ENCODE results near the gene THG1L. TPM values are rescaled to one million over a fixed set of nuclear protein-coding genes. Genes with fewer than 3 reads are reported as not detected.

THG1L gene
- total and polyA plus RNA-seq, 3 donors from 2014 or later: 11.9 to 18.1 (median 14.0) TPM

DNA sequence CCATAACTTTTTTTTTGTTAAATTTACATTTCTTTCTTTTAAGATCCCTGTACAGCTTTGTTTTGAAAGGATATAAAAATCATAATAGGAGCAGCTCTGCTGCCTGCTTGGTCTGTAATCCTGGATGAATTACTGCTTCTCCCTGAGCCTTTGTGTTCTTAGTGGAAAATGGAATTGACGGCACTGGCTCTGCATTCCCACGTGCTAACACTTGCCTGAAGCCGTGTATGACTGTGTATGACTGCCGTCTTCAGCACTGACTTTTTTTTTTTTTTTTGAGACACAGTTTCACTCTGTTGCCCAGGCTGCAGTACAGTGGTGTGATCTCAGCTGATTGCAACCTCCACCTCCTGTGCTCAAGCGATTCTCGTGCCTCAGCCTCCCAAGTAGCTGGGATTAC, 4.8 kb downstream of the THG1L start:
- Histone ChIP-seq H3K4me1 (no peaks in the 10 kb centered on the region), H3K9me3 (no peaks in the 10 kb centered on the region), H3K36me3 (ENCODE audit: low read depth, missing control alignments) (no peaks in the 10 kb centered on the region), H3K27ac (no peak overlapping the region), H3K27me3 (no peaks in the 10 kb centered on the region), H3K4me3 (no peak overlapping the region)
- no peak for DNase-seq
- 86 to 95% methylated on average over 6 of the region's 6 CpGs for WGBS, 2 donors
- intact Hi-C loops (cut with DNase I; ENCODE audit: low total_unique reads): no loop called here
- TF ChIP-seq POLR2A (IDR thresholded peaks at IDR 0.05): no peak
- TF ChIP-seq, protein P1, sequence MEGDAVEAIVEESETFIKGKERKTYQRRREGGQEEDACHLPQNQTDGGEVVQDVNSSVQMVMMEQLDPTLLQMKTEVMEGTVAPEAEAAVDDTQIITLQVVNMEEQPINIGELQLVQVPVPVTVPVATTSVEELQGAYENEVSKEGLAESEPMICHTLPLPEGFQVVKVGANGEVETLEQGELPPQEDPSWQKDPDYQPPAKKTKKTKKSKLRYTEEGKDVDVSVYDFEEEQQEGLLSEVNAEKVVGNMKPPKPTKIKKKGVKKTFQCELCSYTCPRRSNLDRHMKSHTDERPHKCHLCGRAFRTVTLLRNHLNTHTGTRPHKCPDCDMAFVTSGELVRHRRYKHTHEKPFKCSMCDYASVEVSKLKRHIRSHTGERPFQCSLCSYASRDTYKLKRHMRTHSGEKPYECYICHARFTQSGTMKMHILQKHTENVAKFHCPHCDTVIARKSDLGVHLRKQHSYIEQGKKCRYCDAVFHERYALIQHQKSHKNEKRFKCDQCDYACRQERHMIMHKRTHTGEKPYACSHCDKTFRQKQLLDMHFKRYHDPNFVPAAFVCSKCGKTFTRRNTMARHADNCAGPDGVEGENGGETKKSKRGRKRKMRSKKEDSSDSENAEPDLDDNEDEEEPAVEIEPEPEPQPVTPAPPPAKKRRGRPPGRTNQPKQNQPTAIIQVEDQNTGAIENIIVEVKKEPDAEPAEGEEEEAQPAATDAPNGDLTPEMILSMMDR (IDR thresholded peaks at IDR 0.05): no peak

DNA sequence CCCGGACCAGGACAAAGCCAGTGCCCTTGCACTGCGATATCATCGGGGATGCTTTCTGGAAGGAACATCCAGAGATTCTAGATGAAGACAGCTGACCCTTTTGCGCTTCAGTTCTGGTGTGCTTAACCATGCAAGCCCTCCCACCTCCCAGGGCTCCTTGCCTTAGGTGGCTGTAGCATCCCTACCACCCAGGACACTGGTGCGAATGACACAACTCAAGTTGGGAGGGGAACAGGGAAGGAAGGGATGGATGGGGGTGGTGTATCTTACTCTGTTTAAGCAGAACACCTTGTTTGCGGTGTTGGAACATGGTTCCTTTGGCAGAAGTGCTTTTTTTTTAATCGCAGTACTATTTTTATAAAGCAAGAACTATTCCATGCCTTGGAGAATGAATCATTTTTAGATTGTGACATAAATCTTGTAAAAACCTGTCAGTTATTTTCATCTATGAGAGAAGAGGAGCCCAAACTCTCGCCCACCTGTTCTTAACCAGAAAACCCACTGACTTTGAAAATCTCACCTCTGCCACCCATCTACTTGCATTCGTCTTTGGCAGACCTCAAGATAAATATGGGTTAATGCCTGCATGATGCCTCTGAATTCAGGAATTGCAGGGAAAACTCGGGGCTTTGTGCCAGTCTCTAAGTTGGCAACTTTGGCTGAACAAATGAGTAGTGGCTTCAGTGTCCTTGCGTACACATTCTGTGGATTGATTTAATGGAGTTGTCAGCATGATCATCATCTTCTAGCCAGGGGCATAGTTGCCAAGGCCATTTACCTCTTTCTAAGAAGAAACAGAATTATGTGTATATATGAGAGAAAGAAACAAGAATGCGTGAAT, 8.4 kb downstream of the THG1L start:
- no peaks in the 10 kb centered on the region for H3K36me3 ChIP-seq (ENCODE audit: low read depth, missing control alignments)
- H3K9me3 ChIP-seq: no peaks in the 10 kb centered on the region
- no peaks in the 10 kb centered on the region for H3K4me1 ChIP-seq
- no peak for DNase-seq
- intact Hi-C loops (cut with DNase I; ENCODE audit: low total_unique reads): no loop called here
- H3K27me3 ChIP-seq: no peaks in the 10 kb centered on the region
- 89 to 91% methylated on average over 12 of the region's 12 CpGs for WGBS, 2 donors
- H3K27ac ChIP-seq: no peak overlapping the region
- no peak for TF ChIP-seq POLR2A (IDR thresholded peaks at IDR 0.05)
- TF ChIP-seq, protein P1 (IDR thresholded peaks at IDR 0.05): no peak
- H3K4me3 ChIP-seq: no peak overlapping the region

DNA sequence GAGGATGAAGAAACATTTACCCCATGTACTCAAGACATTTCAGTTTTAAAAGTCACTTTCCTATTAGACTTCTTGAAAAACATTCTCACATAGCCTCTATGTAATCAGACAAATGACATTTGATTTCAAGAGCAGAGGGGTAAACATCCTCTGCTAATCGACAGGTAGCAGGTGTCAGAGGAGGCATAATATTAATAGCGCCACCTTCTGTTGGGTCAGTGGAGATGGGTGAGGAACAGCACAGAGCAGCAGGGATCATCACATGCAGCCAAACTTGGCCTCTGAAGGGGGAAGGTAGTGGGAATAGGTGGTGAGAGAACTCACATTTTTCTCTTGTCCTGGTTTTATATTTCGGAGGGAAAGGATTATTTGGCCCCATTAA, 9.0 kb downstream of the THG1L start:
- no peak overlapping the region for H3K4me3 ChIP-seq
- H3K27me3 ChIP-seq: no peaks in the 10 kb centered on the region
- no peak for TF ChIP-seq POLR2A (IDR thresholded peaks at IDR 0.05)
- TF ChIP-seq, protein P1 (IDR thresholded peaks at IDR 0.05): peak in 1 of 3 experiments; percentile 16
- no peaks in the 10 kb centered on the region for H3K36me3 ChIP-seq (ENCODE audit: low read depth, missing control alignments)
- 67 to 69% methylated on average over 3 of the region's 3 CpGs for WGBS, 2 donors
- intact Hi-C loops (cut with DNase I; ENCODE audit: low total_unique reads): no loop called here
- no peaks in the 10 kb centered on the region for H3K9me3 ChIP-seq
- no peak overlapping the region for H3K27ac ChIP-seq
- peaks cover 5% of the 10 kb centered on the region for H3K4me1 ChIP-seq
- no peak for DNase-seq

DNA sequence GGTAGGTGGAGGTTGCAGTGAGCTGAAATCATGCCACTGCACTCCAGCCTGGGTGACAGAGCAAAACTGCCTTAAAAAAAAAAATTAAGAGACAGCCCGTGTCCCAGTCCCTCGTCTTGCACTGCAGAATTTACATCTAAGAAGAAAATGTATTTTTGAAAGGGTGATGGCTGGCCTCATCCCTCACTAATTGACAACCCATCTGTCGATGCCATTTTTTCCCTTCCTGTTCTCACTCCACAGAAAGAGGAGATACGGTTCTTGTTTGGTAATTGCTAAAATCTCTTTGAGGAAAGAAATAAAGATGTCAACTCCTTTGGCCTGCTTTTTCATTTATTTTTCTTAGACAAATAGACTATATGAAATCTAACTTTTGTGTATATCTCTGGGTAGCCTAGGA, 9.9 kb downstream of the THG1L start:
- intact Hi-C loops (cut with DNase I; ENCODE audit: low total_unique reads): no loop called here
- 77 to 86% methylated on average over 4 of the region's 4 CpGs for WGBS, 2 donors

More for the DNA sequence above, 9.9 kb downstream of the THG1L start:
- Histone ChIP-seq H3K4me1 (peaks cover 8% of the 10 kb centered on the region), H3K9me3 (no peaks in the 10 kb centered on the region), H3K36me3 (ENCODE audit: low read depth, missing control alignments) (no peaks in the 10 kb centered on the region), H3K4me3 (no peak overlapping the region), H3K27me3 (no peaks in the 10 kb centered on the region), H3K27ac (no peak overlapping the region)
- TF ChIP-seq POLR2A (IDR thresholded peaks at IDR 0.05): no peak
- TF ChIP-seq, protein P1 (IDR thresholded peaks at IDR 0.05): no peak
- no peak for DNase-seq

All from testis (tissue), 3 donors.